HG02623 (cell line): ENCODE data around the gene TMEM186.
"Not testable (repeated sequence)": the region's sequence is repeated elsewhere in the genome, so short reads cannot be mapped to it uniquely, and the experiment has no call there.

Experiments
- ATAC-seq: cut with Tn5 transposase; IDR thresholded peaks from one replicate; pipeline ENCODE4 v1.9.1; 2021; ENCODE audit warnings: moderate library complexity; ENCODE audit not compliant: unreplicated experiment

TMEM186 gene

GRCh38 chr16:8777217-8777616 is 20.2 kb downstream of the TMEM186 start:
- ATAC-seq = no peak

- no peak for ATAC-seq
These were observed 21.3 kb downstream of the TMEM186 start for GRCh38 chr16:8776129-8776584.

DNA sequence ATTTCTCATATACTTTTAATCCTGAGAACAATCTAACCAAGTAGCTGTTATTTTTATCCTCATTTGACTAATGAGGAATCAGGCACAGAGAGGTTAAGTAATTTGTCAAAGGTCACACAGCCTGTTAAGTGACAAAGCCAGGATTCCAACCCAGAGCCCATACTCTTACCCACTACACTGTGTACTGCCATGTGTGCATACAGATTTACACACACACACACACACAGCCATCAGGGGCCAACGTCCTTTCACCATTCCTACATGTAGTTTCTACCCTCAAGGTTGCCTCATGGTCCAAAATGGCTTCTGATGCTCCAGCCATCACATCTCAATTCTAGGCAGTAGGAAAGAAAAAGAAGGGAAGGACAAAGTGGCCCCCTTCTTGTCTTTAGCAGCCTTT is 22.1 kb downstream of the TMEM186 start:
- no peak for ATAC-seq

DNA sequence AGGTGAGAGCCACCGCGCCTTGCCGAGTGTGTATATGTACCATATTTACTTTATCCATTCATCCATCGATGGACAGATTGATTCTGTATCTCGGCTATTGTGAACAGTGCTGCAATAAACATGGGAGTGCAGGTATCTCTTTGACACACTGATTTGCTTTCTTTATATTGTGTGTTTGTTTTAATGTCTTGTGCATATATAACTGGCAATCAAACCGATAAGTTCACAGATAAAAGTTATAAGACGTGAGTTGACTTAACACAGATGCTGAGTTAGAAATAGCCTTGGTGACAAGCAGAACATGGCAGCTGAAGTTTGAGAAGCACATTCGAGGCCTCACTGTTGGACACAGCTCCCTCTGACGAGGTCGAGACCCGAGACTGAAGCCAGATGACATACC is 23.2 kb downstream of the TMEM186 start:
- ATAC-seq = no peak

DNA sequence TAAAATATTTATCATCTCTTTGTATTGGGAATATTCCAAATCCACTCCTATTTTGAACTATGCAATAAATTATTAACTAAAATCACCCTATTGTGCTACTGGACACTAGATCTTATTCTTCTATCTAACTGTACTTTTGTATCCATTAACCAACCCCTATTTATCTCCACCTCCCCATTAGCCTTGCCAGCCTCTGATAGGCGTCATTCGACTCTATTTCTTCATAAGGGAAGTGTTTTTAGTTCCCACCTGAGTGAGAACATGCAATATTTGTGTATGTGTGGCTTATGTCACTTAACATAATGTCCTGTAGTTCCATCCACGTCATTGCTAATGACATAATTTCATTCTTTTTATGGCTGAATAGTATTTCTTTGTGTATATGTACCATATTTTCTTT is 23.9 kb downstream of the TMEM186 start:
- no peak for ATAC-seq

DNA sequence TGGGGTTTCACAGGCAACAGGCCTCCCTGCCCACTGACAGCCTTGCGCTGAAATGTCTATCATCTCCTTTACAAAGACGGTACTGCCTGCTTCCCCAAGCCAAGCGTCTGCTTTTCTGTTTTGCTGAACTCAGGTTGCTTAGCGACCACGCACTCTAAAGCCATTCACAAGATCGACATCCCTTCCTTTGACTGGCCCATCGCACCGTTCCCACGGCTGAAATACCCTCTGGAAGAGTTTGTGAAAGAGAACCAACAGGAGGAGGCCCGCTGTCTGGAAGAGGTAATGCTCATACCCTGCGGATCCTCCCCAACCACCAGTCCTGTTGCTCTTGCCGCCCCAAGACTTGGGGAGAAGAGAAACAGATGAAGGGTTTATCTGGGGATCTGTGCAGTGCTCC is 28.7 kb downstream of the TMEM186 start:
- ATAC-seq = no peak

DNA sequence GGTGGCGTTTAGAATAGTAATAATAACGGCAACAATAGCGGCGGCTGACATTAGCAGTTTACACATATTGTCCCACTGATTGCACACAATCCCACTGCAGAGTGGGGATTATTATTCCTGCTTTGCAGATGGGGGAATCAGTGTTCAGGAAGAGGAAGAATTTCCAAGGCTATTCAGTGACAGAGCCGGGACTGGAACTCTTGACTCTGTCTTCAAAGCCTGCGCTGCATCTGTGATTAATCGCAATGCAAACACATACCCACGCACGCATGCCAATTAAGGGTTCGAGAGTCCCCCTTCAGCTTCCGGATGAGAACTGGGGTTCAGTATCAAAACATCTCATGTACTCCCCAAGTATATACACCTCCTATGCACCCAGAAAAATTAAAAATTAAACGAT is 29.2 kb downstream of the TMEM186 start:
- ATAC-seq = no peak

GRCh38 chr16:8767176-8767575 is 30.3 kb downstream of the TMEM186 start:
- ATAC-seq = no peak

DNA sequence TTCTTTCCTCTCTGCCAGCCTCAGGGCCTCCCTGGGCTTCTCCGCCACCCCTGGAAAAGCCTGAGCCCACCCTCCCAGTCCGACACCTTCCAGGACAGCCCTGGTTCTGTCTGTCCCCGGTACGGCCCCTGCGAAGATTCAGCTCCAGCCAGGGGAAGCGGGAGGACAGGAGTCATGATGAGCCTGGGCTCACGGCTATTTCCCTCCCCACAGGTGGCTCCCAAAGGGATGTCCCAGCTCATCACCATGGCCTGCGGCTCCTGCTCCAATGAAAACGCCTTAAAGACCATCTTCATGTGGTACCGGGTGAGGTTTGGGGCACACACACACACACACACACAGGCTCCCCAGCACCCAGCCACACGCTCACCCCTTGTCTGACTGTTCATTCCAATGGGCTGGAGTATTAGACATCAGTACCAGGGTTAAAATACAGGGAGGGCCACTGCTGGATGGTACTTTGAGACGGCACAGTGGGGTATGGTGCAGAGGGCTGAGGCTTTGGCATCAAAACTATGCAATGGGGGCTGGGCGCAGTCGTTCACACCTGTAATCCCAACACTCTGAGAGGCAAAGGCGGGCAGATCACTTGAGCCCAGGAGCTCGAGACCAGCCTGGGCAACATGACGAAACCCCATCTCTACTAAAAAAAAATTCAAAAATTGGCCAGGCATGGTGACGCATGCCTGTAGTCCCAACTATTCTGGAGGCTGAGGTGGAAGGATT is 32.8 kb downstream of the TMEM186 start:
- no peak for ATAC-seq

DNA sequence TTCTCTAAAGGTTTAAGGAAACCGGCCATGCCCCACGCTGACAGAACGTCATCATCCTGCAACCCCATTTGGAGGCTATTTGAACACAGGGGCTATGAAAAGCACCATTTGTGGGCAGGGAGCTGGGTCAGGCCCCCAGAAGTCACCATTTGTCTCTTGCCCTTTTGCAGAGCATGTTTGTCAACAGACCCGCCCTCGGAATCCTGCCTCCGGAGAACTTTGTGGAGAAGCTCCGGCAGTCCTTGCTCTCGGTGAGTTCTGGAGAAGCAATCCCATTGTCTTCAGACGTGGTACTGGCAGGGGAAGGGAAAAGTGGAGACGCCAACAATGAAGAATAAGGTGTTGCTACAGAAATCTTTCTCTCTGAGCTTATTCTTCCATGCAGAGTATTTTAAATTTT is 33.5 kb downstream of the TMEM186 start:
- ATAC-seq = no peak

GRCh38 chr16:8763083-8763482 is 34.4 kb downstream of the TMEM186 start:
- ATAC-seq = no peak

DNA sequence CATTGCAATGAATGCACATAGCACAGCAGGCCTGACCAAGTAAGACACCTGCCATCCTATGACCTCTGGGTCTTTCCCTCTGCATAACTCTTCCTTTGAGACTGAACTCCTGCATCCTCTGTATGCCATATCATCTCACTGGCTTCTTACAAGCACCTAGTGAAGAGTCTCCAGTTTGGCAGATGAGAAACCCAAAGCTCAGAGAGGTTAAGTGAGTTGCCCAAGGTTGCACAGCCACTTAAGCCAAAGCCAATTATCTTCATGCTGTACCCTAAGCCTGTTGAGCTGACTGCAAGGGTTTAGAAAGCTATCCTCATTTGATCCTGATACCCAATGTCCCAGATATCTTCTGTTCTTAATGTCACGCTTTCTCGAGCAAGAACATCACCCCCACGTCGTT is 35.2 kb downstream of the TMEM186 start:
- no peak for ATAC-seq

GRCh38 chr16:8761078-8761477 is 36.4 kb downstream of the TMEM186 start:
- ATAC-seq = no peak

- no peak for ATAC-seq
These were observed 37.4 kb downstream of the TMEM186 start for GRCh38 chr16:8760021-8760420.

DNA sequence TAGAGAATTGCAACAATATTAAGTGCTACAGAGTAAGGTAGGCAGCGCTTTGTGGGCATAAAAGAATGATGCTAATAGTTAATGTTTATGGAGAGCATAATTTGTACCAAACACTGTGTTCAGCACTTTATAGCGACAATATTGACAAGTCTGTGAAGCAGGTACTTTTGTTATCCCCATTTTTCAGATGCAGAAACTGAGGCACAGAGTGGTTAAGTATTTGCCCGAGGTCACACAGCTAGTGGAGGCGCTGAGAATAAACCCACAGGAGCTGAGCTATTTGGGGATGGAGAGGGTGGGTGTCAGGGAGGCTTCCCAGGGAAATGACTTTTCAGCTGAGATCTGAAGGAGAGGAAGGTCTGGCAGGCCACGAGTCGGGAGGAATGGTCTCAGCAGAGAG is 39.4 kb downstream of the TMEM186 start:
- no peak for ATAC-seq

DNA sequence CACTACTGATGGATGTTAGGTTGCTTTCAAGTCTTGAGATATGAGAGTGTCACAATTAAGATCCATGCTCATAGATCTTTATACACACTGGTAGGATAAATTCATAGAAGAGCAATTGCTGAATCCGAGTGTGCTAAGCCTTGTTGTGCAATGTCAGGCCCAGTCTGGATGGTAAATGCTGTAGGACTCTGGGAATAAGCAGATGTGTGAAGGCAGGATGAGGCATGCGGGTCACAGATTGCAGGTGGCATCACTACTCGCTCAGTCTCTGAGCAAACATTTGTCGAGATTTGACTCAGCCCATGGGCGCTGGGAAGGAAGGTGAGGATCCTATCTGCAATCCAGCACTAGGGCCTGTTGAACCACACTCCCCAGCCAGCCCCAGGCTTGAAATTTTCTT is 40.7 kb downstream of the TMEM186 start:
- no peak for ATAC-seq

- ATAC-seq = no peak
These were observed 43.9 kb downstream of the TMEM186 start for GRCh38 chr16:8753416-8754054.

DNA sequence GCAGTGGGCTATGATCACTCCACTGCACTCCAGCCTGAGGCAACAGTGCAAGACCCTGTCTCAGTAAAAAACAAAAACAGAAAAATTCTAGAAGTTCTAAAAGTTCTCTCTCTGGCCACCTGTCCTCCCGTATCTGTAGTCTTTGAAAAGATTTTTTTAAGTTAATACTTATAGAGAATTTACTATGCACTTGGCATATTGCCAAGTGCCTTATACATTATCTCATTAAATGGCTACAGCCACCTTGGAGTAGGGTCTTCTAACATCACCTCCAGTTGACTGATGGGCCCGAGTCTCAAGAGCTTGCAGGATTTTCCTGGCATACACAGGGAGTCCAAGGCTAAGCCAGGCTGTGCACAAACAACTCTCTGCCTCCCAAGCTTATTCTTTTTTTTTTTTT is 44.7 kb downstream of the TMEM186 start:
- no peak for ATAC-seq

- ATAC-seq = no peak
These were observed 45.7 kb downstream of the TMEM186 start for GRCh38 chr16:8751481-8752311.

GRCh38 chr16:8748944-8749343 is 48.5 kb downstream of the TMEM186 start:
- ATAC-seq = not testable (repeated sequence)
